ENCODE results near the gene USP17L10.
"Not testable (repeated sequence)": the region's sequence is repeated elsewhere in the genome, so short reads cannot be mapped to it uniquely, and the experiment has no call there.

Gene USP17L10, protein sequence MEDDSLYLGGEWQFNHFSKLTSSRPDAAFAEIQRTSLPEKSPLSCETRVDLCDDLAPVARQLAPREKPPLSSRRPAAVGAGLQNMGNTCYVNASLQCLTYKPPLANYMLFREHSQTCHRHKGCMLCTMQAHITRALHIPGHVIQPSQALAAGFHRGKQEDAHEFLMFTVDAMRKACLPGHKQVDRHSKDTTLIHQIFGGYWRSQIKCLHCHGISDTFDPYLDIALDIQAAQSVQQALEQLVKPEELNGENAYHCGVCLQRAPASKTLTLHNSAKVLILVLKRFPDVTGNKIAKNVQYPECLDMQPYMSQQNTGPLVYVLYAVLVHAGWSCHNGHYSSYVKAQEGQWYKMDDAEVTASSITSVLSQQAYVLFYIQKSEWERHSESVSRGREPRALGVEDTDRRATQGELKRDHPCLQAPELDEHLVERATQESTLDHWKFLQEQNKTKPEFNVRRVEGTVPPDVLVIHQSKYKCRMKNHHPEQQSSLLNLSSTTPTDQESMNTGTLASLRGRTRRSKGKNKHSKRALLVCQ

DNA sequence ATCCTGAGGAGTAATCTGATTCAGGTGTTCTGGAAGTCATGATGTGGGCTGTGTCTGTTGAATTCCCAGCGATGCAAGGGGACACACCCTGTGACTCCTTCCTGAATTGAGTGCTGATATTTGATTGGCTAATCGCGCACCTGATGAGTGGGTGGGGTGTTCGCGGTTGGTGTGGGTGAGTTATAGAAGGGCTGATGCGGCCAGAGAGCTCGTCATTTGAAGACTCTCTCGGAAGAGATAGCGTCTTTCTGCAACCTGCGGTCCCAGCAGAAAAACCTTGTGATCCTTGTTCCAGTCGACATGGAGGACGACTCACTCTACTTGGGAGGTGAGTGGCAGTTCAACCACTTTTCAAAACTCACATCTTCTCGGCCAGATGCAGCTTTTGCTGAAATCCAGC, at the start of gene USP17L10:
Gene USP17L10, plus strand, starts transcription at position 301 of the 400 bp plus-strand sequence. Its CDS starts 0 bp downstream, at position 301.
- H3K27me3 ChIP-seq (ENCODE audit: control insufficient read depth, low read length); H3K4me2 ChIP-seq (ENCODE audit: low read length); H3K79me2 ChIP-seq (ENCODE audit: control insufficient read depth, low read length); H3K9me3 ChIP-seq (ENCODE audit: control insufficient read depth, insufficient read depth, low read length); H3K27ac ChIP-seq (ENCODE audit: low read depth, low read length); H3K4me3 ChIP-seq (ENCODE audit: low read length); H4K20me1 ChIP-seq (ENCODE audit: control insufficient read depth, insufficient read depth, low read depth, low read length); H3K4me1 ChIP-seq (ENCODE audit: control insufficient read depth, low read length); H3F3A ChIP-seq (ENCODE audit: control insufficient read depth, insufficient read depth); H3K36me3 ChIP-seq (ENCODE audit: control insufficient read depth, low read length); H3K9me2 ChIP-seq (replicated peaks; ENCODE audit: control insufficient read depth, low read length): not testable (repeated sequence)

DNA sequence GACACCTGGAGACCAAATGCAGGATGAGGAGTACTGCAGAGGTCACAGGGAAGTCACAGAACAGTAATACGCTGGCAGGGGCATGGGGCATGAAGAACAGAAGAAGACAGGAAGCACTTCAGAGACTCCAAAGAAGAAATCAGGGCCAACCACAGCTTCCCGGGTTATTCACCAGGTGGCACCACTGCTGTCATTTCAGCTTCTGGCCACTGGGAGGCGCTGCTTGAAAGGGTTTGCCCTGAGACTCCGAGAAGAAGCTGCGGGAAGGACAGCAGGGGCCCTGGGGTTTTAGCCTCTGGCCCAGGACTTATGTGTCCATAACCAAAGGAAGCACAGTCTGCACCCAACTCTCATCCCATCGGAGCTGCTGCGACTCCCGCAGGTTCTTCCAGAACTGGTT, 44.5 kb upstream of the USP17L10 start:
- H3K9me3 ChIP-seq (ENCODE audit: control insufficient read depth, insufficient read depth, low read length); H3K27ac ChIP-seq (ENCODE audit: low read depth, low read length); H3K36me3 ChIP-seq (ENCODE audit: control insufficient read depth, low read length); H3F3A ChIP-seq (ENCODE audit: control insufficient read depth, insufficient read depth); H3K79me2 ChIP-seq (ENCODE audit: control insufficient read depth, low read length); H3K9me2 ChIP-seq (replicated peaks; ENCODE audit: control insufficient read depth, low read length); H3K27me3 ChIP-seq (ENCODE audit: control insufficient read depth, low read length); H3K4me3 ChIP-seq (ENCODE audit: low read length); H3K4me1 ChIP-seq (ENCODE audit: control insufficient read depth, low read length); H3K4me2 ChIP-seq (ENCODE audit: low read length); H4K20me1 ChIP-seq (ENCODE audit: control insufficient read depth, insufficient read depth, low read depth, low read length): not testable (repeated sequence)

DNA sequence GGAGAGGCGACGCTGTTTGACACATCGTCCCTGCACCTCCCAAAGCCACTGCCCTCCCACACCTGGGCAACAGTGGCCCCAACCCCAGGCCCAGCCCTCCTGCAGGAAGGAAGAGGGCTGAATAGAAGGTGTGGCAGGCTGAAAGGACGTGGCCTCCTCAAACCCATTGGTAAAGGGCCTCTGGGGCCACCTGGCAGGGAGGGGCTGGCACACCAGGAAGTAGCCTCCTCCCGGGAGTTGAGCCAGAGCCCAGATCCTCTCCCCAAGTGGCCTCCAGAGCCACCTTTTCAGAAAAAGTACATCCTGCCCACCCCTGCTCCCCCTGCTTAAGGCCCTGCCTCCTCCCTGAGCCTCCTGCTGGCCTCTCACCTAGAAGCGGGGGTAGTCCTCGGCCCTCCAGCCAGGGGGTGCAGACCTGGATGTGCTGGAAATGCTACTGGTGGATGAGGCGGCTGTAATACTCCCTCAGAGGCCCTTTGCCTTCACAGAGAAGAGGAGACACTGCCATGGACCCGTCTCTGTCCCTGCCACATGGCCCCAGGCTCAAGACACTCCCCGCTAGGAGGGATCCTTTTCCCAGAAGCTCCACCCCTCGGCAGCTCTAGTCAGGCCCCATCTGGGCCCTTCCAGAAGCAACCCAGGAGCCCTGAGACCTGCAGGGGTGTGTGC, 40.5 kb upstream of the USP17L10 start, which contains the start of gene FAM90A26:
Gene FAM90A26, plus strand, starts transcription at position 619 of the 669 bp plus-strand sequence. CDS start 2,764 bp downstream, outside the sequence.
- H3K36me3 ChIP-seq (ENCODE audit: control insufficient read depth, low read length); H3K27me3 ChIP-seq (ENCODE audit: control insufficient read depth, low read length); H3F3A ChIP-seq (ENCODE audit: control insufficient read depth, insufficient read depth); H3K4me1 ChIP-seq (ENCODE audit: control insufficient read depth, low read length); H3K9me2 ChIP-seq (replicated peaks; ENCODE audit: control insufficient read depth, low read length); H3K27ac ChIP-seq (ENCODE audit: low read depth, low read length); H4K20me1 ChIP-seq (ENCODE audit: control insufficient read depth, insufficient read depth, low read depth, low read length); H3K79me2 ChIP-seq (ENCODE audit: control insufficient read depth, low read length); H3K9me3 ChIP-seq (ENCODE audit: control insufficient read depth, insufficient read depth, low read length); H3K4me2 ChIP-seq (ENCODE audit: low read length); H3K4me3 ChIP-seq (ENCODE audit: low read length): not testable (repeated sequence)

DNA sequence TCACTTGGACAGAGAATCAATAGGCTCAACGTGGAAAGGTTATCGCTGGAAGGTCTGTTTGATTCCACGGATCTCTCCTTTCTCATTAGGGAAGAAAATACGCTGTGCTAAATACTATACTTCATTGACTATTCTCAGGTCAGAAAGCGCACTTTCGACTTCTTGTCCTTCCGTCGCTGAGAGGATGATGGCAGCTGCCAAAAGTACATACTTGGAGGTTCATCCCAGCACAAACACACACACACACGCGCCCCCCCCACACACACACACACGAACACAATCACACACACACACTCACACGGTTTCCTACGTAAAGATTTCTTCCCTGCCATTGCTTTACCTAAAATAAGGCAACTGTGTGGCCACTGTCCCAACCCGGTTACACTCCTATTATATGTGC, 4.2 kb downstream of the USP17L10 start:
- not testable (repeated sequence) for H3K36me3 ChIP-seq (ENCODE audit: control insufficient read depth, low read length); H3K9me2 ChIP-seq (replicated peaks; ENCODE audit: control insufficient read depth, low read length); H3K4me3 ChIP-seq (ENCODE audit: low read length); H3K4me2 ChIP-seq (ENCODE audit: low read length); H4K20me1 ChIP-seq (ENCODE audit: control insufficient read depth, insufficient read depth, low read depth, low read length); H3K27me3 ChIP-seq (ENCODE audit: control insufficient read depth, low read length); H3K9me3 ChIP-seq (ENCODE audit: control insufficient read depth, insufficient read depth, low read length); H3K4me1 ChIP-seq (ENCODE audit: control insufficient read depth, low read length); H3F3A ChIP-seq (ENCODE audit: control insufficient read depth, insufficient read depth); H3K27ac ChIP-seq (ENCODE audit: low read depth, low read length); H3K79me2 ChIP-seq (ENCODE audit: control insufficient read depth, low read length)

DNA sequence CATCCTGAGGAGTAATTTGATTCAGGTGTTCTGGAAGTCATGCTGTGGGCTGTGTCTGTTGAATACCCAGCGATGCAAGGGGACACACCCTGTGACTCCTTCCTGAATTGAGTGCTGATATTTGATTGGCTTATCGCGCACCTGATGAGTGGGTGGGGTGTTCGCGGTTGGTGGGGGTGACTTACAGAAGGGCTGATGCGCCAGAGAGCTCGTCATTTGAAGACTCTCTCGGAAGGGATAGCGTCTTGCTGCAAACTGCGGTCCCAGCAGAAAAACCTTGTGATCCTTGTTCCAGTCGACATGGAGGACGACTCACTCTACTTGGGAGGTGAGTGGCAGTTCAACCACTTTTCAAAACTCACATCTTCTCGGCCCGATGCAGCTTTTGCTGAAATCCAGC, 4.6 kb downstream of the USP17L10 start, which contains the start of gene USP17L11:
Gene USP17L11, plus strand, starts transcription at position 301 of the 400 bp plus-strand sequence. Its CDS starts 0 bp downstream, at position 301.
- not testable (repeated sequence) for H4K20me1 ChIP-seq (ENCODE audit: control insufficient read depth, insufficient read depth, low read depth, low read length); H3K27ac ChIP-seq (ENCODE audit: low read depth, low read length); H3K9me2 ChIP-seq (replicated peaks; ENCODE audit: control insufficient read depth, low read length); H3F3A ChIP-seq (ENCODE audit: control insufficient read depth, insufficient read depth); H3K9me3 ChIP-seq (ENCODE audit: control insufficient read depth, insufficient read depth, low read length); H3K36me3 ChIP-seq (ENCODE audit: control insufficient read depth, low read length); H3K79me2 ChIP-seq (ENCODE audit: control insufficient read depth, low read length); H3K4me2 ChIP-seq (ENCODE audit: low read length); H3K4me1 ChIP-seq (ENCODE audit: control insufficient read depth, low read length); H3K27me3 ChIP-seq (ENCODE audit: control insufficient read depth, low read length); H3K4me3 ChIP-seq (ENCODE audit: low read length)

DNA sequence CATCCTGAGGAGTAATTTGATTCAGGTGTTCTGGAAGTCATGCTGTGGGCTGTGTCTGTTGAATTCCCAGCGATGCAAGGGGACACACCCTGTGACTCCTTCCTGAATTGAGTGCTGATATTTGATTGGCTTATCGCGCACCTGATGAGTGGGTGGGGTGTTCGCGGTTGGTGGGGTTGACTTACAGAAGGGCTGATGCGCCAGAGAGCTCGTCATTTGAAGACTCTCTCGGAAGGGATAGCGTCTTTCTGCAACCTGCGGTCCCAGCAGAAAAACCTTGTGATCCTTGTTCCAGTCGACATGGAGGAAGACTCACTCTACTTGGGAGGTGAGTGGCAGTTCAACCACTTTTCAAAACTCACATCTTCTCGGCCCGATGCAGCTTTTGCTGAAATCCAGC, 9.4 kb downstream of the USP17L10 start, which contains the start of gene USP17L12:
Gene USP17L12, plus strand, starts transcription at position 301 of the 400 bp plus-strand sequence. Its CDS starts 0 bp downstream, at position 301.
- not testable (repeated sequence) for H3F3A ChIP-seq (ENCODE audit: control insufficient read depth, insufficient read depth); H3K27ac ChIP-seq (ENCODE audit: low read depth, low read length); H3K36me3 ChIP-seq (ENCODE audit: control insufficient read depth, low read length); H3K9me2 ChIP-seq (replicated peaks; ENCODE audit: control insufficient read depth, low read length); H4K20me1 ChIP-seq (ENCODE audit: control insufficient read depth, insufficient read depth, low read depth, low read length); H3K79me2 ChIP-seq (ENCODE audit: control insufficient read depth, low read length); H3K4me3 ChIP-seq (ENCODE audit: low read length); H3K4me1 ChIP-seq (ENCODE audit: control insufficient read depth, low read length); H3K9me3 ChIP-seq (ENCODE audit: control insufficient read depth, insufficient read depth, low read length); H3K27me3 ChIP-seq (ENCODE audit: control insufficient read depth, low read length); H3K4me2 ChIP-seq (ENCODE audit: low read length)

DNA sequence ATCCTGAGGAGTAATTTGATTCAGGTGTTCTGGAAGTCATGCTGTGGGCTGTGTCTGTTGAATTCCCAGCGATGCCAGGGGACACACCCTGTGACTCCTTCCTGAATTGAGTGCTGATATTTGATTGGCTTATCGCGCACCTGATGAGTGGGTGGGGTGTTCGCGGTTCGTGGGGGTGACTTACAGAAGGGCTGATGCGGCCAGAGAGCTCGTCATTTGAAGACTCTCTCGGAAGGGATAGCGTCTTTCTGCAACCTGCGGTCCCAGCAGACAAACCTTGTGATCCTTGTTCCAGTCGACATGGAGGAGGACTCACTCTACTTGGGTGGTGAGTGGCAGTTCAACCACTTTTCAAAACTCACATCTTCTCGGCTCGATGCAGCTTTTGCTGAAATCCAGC, 14.1 kb downstream of the USP17L10 start, which contains the start of gene USP17L13:
Gene USP17L13, plus strand, starts transcription at position 301 of the 400 bp plus-strand sequence. Its CDS starts 0 bp downstream, at position 301.
- not testable (repeated sequence) for H3K36me3 ChIP-seq (ENCODE audit: control insufficient read depth, low read length); H3K9me2 ChIP-seq (replicated peaks; ENCODE audit: control insufficient read depth, low read length); H3K27ac ChIP-seq (ENCODE audit: low read depth, low read length); H4K20me1 ChIP-seq (ENCODE audit: control insufficient read depth, insufficient read depth, low read depth, low read length); H3K4me2 ChIP-seq (ENCODE audit: low read length); H3K9me3 ChIP-seq (ENCODE audit: control insufficient read depth, insufficient read depth, low read length); H3K4me3 ChIP-seq (ENCODE audit: low read length); H3K27me3 ChIP-seq (ENCODE audit: control insufficient read depth, low read length); H3F3A ChIP-seq (ENCODE audit: control insufficient read depth, insufficient read depth); H3K4me1 ChIP-seq (ENCODE audit: control insufficient read depth, low read length); H3K79me2 ChIP-seq (ENCODE audit: control insufficient read depth, low read length)

DNA sequence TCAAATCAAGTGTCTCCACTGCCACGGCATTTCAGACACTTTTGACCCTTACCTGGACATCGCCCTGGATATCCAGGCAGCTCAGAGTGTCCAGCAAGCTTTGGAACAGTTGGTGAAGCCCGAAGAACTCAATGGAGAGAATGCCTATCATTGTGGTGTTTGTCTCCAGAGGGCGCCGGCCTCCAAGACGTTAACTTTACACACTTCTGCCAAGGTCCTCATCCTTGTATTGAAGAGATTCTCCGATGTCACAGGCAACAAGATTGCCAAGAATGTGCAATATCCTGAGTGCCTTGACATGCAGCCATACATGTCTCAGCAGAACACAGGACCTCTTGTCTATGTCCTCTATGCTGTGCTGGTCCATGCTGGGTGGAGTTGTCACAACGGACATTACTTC, 19.8 kb downstream of the USP17L10 start:
- not testable (repeated sequence) for H3K79me2 ChIP-seq (ENCODE audit: control insufficient read depth, low read length); H3K4me1 ChIP-seq (ENCODE audit: control insufficient read depth, low read length); H3K9me2 ChIP-seq (replicated peaks; ENCODE audit: control insufficient read depth, low read length); H3K9me3 ChIP-seq (ENCODE audit: control insufficient read depth, insufficient read depth, low read length); H3K27ac ChIP-seq (ENCODE audit: low read depth, low read length); H3K4me3 ChIP-seq (ENCODE audit: low read length); H3K4me2 ChIP-seq (ENCODE audit: low read length); H4K20me1 ChIP-seq (ENCODE audit: control insufficient read depth, insufficient read depth, low read depth, low read length); H3F3A ChIP-seq (ENCODE audit: control insufficient read depth, insufficient read depth); H3K36me3 ChIP-seq (ENCODE audit: control insufficient read depth, low read length); H3K27me3 ChIP-seq (ENCODE audit: control insufficient read depth, low read length)

Measured in DOHH2 (cell line).